Lower leg skin (tissue), 3 donors: ENCODE measurements around the gene SLC9C2.

ENCODE experiments used
- CTCF ChIP-seq, 3 donors: fragments of 450-650 bp; IDR thresholded peaks; one replicate each; pipeline ENCODE4 v1.5.1; 2016; ENCODE audit warnings: antibody characterized with exemption in 3 of 3, mild to moderate bottlenecking in 3 of 3, moderate library complexity in 2 of 3
- POLR2A ChIP-seq, 2 donors: fragments of 450-650 bp; IDR thresholded peaks; one replicate each; pipeline ENCODE4 v1.6.1; 2016 to 2017; ENCODE audit warnings: antibody characterized with exemption in 2 of 2, mild to moderate bottlenecking in 1 of 2, moderate library complexity in 1 of 2

- no peak for TF ChIP-seq CTCF (IDR thresholded peaks at IDR 0.05)
- TF ChIP-seq POLR2A (IDR thresholded peaks at IDR 0.05) = no peak
These were observed 123.2 kb downstream of the SLC9C2 start for GRCh38 chr1:173479649-173480048.
